Measurements from ENCODE around the gene ACTR5. TPM values are rescaled to one million over a fixed set of nuclear protein-coding genes. Genes with fewer than 3 reads are reported as not detected.
"Not testable (repeated sequence)": the region's sequence is repeated elsewhere in the genome, so short reads cannot be mapped to it uniquely, and the experiment has no call there.

The ACTR5 gene
- total RNA-seq, 2 donors from 2014 or later = 8.0 to 8.1 TPM

DNA sequence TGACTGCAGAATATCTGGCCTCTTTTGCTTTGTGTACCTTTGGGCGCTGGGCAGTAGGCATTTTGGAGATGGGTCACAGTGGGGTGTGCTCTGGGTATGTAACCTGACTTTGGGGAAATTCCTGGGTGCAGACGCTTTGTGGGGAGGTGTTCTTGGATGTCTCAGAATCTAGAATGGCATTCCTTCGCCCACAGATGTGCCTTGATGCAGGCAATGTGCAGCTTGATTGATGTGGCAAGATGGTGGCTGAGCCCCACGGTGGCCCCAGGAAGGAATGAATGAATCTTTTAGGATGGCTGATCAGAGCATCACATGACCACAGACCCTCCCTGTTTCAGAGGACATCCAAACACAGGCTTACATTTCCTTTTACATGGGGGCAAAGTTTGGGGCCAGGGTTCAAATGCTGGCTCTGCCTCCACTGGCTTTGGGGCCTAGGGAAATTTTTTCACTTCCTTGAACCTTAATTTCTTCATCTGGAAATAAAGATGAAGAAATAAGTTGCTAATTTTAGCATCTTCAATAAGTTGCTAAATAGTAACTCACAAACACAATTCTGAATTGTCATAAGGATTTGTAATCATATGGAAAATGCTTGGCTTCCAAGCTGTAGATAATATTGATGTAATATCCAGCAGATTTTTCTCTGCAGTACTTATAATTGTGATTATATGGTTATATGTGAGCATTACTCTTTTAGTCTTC lies 62.8 kb downstream of the ACTR5 start:
- no peak for DNase-seq (ENCODE audit: low spot score)
- Histone ChIP-seq H3K9me3 (no peaks in the 10 kb centered on the region), H3K4me3 (no peak overlapping the region), H3K4me1 (ENCODE audit: control insufficient read depth in 1 of 2, low read depth in 2 of 2) (peaks cover 7 to 12% of the 10 kb centered on the region in 2 donors), H3K27me3 (replicated peaks; ENCODE audit: insufficient read depth) (no peaks in the 10 kb centered on the region), H3K27ac (no peak overlapping the region), H3K36me3 (no peaks in the 10 kb centered on the region)
- no peak for ATAC-seq (ENCODE audit: insufficient number of reproducible peaks, low FRiP score, low read depth)
- no peak for TF ChIP-seq CTCF (IDR thresholded peaks at IDR 0.05)

DNA sequence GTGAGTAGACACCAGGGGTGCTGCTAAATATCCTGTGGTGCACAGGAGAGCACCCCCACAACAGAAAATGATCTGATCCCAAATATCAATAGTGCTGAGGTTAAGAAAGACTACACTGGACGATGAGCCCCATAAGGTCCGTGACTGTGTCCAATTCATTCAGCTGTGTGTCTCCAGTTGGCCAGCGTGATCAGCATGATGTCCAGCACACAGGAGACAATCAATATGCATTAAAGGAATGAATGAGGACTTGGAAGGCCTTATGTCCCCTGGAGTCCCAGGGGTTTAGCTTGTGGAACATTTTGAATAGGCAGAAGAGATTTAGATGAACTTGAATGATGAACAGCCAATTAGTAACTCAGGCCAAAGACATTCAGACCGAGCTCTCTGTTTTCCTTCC lies 63.5 kb downstream of the ACTR5 start:
- H3K4me3 ChIP-seq = no peak overlapping the region
- no peak for ATAC-seq (ENCODE audit: insufficient number of reproducible peaks, low FRiP score, low read depth)
- H3K4me1 ChIP-seq (ENCODE audit: control insufficient read depth in 1 of 2, low read depth in 2 of 2) = peaks cover 1 to 5% of the 10 kb centered on the region in 2 donors
- TF ChIP-seq CTCF (IDR thresholded peaks at IDR 0.05) = no peak
- H3K36me3 ChIP-seq = no peaks in the 10 kb centered on the region
- no peak for DNase-seq (ENCODE audit: low spot score)
- H3K9me3 ChIP-seq = no peaks in the 10 kb centered on the region
- H3K27ac ChIP-seq = no peak overlapping the region
- H3K27me3 ChIP-seq (replicated peaks; ENCODE audit: insufficient read depth) = no peaks in the 10 kb centered on the region

- no peak for ATAC-seq (ENCODE audit: insufficient number of reproducible peaks, low FRiP score, low read depth)
Observed at GRCh38 chr20:38812182-38812581, 63.9 kb downstream of the ACTR5 start.

DNA sequence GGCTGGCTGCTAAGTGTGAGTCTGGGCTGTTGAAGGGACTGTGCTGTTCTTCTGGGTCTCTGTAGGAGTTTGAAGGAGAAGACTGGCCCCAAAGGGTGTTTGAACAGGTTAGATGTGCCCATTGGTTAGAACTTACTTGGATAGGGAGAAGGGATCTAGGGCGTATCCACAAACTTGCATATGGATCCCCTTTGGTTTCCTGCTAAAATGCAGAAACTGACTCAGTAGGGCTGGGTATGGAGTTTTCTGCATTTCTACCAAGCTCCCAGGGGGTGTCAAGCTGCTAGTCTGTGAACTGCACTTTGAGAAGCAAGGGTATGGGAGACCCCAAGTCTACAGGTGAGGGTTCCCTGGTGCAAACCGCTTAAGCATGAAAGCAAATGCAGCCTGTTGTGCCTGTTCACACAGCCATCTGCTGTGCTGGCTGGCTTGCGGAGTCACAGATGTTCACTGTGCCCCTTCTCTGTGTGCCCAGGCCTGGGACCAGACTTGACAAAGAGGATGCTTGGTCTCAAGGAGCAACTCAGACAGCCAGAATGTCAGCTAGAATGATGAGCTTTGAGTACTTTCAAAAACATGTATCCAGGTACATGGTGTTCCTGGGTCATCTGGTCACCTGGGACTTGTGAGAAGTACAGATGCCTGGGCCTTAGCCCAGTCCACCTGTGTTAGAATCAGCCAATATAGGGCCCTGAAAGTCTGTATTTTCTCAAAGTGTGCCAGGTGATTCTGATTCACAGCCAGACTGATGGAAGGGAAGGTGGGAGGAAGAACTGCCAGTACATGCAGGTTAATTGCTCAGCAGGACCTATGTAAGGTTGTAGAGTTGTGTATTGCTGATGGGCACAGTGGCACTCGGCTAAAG lies 64.7 kb downstream of the ACTR5 start:
- Histone ChIP-seq H3K27me3 (replicated peaks; ENCODE audit: insufficient read depth) (no peaks in the 10 kb centered on the region), H3K27ac (no peak overlapping the region), H3K36me3 (no peaks in the 10 kb centered on the region), H3K4me1 (ENCODE audit: control insufficient read depth in 1 of 2, low read depth in 2 of 2) (no peaks in the 10 kb centered on the region), H3K9me3 (no peaks in the 10 kb centered on the region), H3K4me3 (no peak overlapping the region)
- DNase-seq (ENCODE audit: low spot score) (no peak), ATAC-seq (ENCODE audit: insufficient number of reproducible peaks, low FRiP score, low read depth) (no peak)
- no peak for TF ChIP-seq CTCF (IDR thresholded peaks at IDR 0.05)

More at GRCh38 chr20:38812182-38812581, 63.9 kb downstream of the ACTR5 start:
- no peak for TF ChIP-seq CTCF (IDR thresholded peaks at IDR 0.05)
- Histone ChIP-seq H3K9me3 (no peaks in the 10 kb centered on the region), H3K27me3 (replicated peaks; ENCODE audit: insufficient read depth) (no peaks in the 10 kb centered on the region), H3K27ac (no peak overlapping the region), H3K36me3 (no peaks in the 10 kb centered on the region), H3K4me1 (ENCODE audit: control insufficient read depth in 1 of 2, low read depth in 2 of 2) (peaks cover 0 to under 1% of the 10 kb centered on the region in 2 donors), H3K4me3 (no peak overlapping the region)
- DNase-seq (ENCODE audit: low spot score) = no peak

DNA sequence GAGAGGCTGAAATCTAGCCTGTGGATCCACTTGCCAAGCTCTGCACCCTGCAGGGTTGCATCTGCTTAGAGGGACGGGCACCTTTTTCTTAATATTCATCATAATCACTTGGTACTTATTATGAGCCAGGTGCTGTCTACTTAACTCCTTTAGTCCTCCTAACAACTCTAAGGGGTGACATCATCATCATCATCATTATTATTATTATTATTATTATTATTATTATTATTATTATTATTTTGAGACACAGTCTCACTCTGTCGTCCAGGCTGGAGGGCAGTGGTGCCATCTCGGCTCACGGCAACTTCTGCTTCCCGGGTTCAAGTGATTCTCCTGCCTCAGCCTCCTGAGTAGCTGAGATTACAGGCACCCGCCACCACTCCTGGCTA lies 65.3 kb downstream of the ACTR5 start:
- not testable (repeated sequence) for H3K4me3 ChIP-seq; H3K27ac ChIP-seq; H3K4me1 ChIP-seq (ENCODE audit: control insufficient read depth in 1 of 2, low read depth in 2 of 2); H3K9me3 ChIP-seq; H3K27me3 ChIP-seq (replicated peaks; ENCODE audit: insufficient read depth); ATAC-seq (ENCODE audit: insufficient number of reproducible peaks, low FRiP score, low read depth); H3K36me3 ChIP-seq; DNase-seq (ENCODE audit: low spot score)

Data from thoracic aorta (tissue), 2 donors.